PFSK-1 (cell line): Measurements from ENCODE around the gene TSEN2.

Experiments used
- POLR2AphosphoS5 ChIP-seq: IDR thresholded peaks from 2 replicates; pipeline ENCODE4 v1.6.1; 2012; ENCODE audit warnings: low read depth, mild to moderate bottlenecking, control low read depth, low read length, moderate library complexity
- TF ChIP-seq, protein P1 (sequence below), 2 experiments: IDR thresholded peaks; 2 replicates each; pipeline versions ENCODE4 v1.6.1 to v1.8.0; 2011 to 2012; ENCODE audit warnings: low read depth in 2 of 2, low read length in 2 of 2, control low read depth in 1 of 2, inconsistent platforms in 1 of 2, mild to moderate bottlenecking in 1 of 2, moderate library complexity in 1 of 2; ENCODE audit not compliant: insufficient read depth in 1 of 2

DNA sequence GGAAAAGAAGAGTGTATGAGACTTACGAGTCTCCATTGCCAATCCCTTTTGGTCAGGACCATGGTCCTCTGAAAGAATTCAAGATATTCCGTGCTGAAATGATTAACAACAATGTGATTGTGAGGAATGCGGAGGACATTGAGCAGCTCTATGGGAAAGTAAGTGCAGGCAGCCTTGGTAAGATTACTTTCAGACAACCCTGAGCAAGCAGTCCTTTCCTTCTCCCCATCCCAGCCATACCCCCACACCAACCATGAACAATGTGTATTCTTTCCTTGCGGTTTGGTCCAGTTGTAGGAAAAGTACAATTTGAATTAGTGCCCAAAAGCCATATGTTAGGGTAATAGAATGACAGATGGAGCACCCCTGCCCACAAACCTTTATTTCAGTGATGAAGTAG is 5.6 kb downstream of the TSEN2 start:
- no peak for TF ChIP-seq POLR2AphosphoS5
- TF ChIP-seq, protein P1, sequence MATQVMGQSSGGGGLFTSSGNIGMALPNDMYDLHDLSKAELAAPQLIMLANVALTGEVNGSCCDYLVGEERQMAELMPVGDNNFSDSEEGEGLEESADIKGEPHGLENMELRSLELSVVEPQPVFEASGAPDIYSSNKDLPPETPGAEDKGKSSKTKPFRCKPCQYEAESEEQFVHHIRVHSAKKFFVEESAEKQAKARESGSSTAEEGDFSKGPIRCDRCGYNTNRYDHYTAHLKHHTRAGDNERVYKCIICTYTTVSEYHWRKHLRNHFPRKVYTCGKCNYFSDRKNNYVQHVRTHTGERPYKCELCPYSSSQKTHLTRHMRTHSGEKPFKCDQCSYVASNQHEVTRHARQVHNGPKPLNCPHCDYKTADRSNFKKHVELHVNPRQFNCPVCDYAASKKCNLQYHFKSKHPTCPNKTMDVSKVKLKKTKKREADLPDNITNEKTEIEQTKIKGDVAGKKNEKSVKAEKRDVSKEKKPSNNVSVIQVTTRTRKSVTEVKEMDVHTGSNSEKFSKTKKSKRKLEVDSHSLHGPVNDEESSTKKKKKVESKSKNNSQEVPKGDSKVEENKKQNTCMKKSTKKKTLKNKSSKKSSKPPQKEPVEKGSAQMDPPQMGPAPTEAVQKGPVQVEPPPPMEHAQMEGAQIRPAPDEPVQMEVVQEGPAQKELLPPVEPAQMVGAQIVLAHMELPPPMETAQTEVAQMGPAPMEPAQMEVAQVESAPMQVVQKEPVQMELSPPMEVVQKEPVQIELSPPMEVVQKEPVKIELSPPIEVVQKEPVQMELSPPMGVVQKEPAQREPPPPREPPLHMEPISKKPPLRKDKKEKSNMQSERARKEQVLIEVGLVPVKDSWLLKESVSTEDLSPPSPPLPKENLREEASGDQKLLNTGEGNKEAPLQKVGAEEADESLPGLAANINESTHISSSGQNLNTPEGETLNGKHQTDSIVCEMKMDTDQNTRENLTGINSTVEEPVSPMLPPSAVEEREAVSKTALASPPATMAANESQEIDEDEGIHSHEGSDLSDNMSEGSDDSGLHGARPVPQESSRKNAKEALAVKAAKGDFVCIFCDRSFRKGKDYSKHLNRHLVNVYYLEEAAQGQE (IDR thresholded peaks at IDR 0.05; ENCODE audit: insufficient read depth in 1 of 2, low read depth in 2 of 2, low read length in 2 of 2), result no peak
